Keratinocyte (primary cell): ENCODE results near the gene ANKRD16.

ENCODE experiments used
- EZH2 ChIP-seq: IDR thresholded peaks from one replicate; pipeline ENCODE4 v1.6.1; 2012; ENCODE audit warnings: inconsistent platforms, mild to moderate bottlenecking, low read length, moderate library complexity
- TF ChIP-seq, protein P1 (sequence below), 3 experiments: IDR thresholded peaks in 1 of 3; conservative IDR thresholded peaks in 1 of 3; optimal IDR thresholded peaks in 1 of 3; 2 replicates in 2 of 3; 3 replicates in 1 of 3; pipeline versions ENCODE3 to v1.5.1; 2011; ENCODE audit warnings: low read length in 3 of 3, mild to moderate bottlenecking in 3 of 3, moderate library complexity in 2 of 3, control low read depth in 1 of 3, inconsistent platforms in 1 of 3; ENCODE audit not compliant: insufficient read depth in 2 of 3; ENCODE audit errors: extremely low read depth in 1 of 3

- TF ChIP-seq, protein P1, sequence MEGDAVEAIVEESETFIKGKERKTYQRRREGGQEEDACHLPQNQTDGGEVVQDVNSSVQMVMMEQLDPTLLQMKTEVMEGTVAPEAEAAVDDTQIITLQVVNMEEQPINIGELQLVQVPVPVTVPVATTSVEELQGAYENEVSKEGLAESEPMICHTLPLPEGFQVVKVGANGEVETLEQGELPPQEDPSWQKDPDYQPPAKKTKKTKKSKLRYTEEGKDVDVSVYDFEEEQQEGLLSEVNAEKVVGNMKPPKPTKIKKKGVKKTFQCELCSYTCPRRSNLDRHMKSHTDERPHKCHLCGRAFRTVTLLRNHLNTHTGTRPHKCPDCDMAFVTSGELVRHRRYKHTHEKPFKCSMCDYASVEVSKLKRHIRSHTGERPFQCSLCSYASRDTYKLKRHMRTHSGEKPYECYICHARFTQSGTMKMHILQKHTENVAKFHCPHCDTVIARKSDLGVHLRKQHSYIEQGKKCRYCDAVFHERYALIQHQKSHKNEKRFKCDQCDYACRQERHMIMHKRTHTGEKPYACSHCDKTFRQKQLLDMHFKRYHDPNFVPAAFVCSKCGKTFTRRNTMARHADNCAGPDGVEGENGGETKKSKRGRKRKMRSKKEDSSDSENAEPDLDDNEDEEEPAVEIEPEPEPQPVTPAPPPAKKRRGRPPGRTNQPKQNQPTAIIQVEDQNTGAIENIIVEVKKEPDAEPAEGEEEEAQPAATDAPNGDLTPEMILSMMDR (optimal IDR thresholded peaks at IDR 0.05 in 1 of 3, IDR thresholded peaks at IDR 0.05 in 1 of 3, conservative IDR thresholded peaks at IDR 0.05 in 1 of 3; ENCODE audit: extremely low read depth in 1 of 3, insufficient read depth in 2 of 3, low read length in 3 of 3): no peak
- TF ChIP-seq EZH2: no peak
Measured at GRCh38 chr10:5858811-5859210, 30.9 kb downstream of the ANKRD16 start.
